HG03025 (cell line): ENCODE measurements around the gene FADS6.

ENCODE experiments used
- ATAC-seq: cut with Tn5 transposase; IDR thresholded peaks from one replicate; pipeline ENCODE4 v1.9.1; 2021; ENCODE audit warnings: mild to moderate bottlenecking, moderate library complexity; ENCODE audit not compliant: unreplicated experiment, low FRiP score

The FADS6 gene, protein sequence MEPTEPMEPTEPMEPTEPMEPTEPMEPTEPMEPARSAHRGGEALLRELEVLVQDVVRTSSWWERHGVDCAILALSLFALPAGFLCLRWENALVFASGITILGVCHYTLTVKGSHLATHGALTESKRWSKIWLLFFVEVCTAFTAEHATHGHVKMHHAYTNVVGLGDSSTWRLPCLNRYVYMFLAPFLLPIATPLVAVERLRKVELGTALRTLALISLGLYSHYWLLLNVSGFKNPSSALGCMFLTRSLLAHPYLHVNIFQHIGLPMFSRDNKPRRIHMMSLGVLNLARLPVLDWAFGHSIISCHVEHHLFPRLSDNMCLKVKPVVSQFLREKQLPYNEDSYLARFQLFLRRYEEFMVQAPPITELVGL

DNA sequence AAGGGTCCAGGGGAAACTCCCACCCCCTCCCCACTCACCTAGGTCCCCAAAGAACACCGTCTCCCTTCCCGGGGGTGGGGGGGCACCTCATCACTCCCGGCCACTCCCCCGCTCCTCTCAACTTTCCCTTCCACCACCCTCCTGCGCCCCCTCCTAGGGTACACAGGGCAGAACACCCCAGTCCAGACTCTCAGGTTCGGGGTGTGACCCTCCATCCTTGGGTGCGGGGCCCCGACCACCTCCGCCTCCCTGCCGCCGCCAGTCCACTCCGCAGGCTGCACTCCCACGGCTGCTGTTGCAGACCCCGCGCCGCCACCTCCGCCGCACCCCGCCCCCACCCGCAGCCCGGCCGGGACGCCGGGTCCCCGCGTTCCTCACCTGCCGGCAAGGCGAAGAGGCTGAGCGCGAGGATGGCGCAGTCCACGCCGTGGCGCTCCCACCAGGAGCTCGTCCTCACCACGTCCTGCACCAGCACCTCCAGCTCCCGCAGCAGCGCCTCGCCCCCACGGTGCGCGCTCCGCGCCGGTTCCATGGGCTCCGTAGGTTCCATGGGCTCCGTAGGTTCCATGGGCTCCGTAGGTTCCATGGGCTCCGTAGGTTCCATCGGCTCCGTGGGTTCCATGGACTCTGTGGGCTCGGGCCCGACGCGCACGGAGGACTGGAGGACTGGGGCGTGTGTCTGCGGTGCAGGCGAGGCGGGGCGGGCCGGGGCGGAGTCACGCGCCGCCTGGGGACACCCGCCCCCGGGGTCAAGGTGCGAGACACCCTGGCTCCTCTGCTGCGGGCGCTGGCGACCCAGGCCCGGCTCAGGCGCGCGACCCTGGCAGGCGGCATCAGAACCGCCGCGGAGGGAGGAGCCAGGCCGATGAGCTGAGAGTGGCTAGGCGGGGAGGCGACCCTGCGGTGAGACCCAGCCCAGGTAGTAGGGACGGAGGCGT, at the start of gene FADS6:
TSS of gene FADS6 (minus strand) at position 660 of the 938 bp plus-strand sequence. CDS start at position 622, 38 bp downstream.
- no peak for ATAC-seq

DNA sequence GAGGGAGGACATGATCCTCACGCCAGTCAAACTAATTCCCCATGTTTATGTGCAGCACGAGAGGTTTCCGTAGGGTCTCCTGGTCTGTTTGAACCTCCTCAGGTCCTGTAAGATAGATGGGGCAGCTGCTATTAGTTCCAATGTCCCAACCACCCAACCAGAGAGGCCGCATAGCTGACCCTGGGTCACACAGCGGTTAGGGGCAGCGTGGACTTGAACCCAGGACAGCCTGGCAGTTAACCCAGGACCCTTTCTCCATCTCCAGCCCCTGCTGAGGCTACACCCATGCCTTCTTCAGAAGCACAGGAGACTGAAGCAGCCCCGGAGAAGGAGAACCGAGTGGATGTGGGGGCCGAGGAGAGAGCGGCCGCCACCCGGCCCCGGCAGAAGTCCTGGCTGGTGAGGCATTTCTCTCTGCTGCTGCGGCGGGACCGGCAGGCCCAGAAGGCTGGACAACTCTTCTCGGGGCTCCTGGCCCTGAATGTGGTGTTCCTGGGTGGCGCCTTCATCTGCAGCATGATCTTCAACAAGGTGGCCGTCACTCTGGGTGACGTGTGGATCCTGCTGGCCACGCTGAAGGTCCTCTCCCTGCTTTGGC, 47.8 kb upstream of the FADS6 start:
- no peak for ATAC-seq

DNA sequence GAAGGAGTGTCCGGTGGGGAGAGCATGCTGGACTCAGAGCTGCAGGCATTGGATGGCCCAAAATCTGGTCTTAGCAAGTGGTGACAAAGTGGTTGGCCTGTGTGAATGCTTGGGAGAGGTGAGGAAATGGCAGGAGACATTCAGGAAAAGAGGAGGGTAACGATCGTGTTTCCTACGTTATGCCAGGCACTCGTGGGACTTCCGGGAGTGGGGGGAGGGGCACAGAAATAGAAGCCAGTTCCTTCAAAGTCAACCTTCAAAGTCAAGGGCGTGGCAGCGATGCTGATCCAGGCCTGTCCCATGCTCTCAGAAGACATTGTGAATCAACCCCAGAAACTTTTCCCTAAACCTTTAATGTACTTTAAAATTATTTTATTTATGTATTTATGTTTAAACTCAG, 46.1 kb upstream of the FADS6 start:
- no peak for ATAC-seq

DNA sequence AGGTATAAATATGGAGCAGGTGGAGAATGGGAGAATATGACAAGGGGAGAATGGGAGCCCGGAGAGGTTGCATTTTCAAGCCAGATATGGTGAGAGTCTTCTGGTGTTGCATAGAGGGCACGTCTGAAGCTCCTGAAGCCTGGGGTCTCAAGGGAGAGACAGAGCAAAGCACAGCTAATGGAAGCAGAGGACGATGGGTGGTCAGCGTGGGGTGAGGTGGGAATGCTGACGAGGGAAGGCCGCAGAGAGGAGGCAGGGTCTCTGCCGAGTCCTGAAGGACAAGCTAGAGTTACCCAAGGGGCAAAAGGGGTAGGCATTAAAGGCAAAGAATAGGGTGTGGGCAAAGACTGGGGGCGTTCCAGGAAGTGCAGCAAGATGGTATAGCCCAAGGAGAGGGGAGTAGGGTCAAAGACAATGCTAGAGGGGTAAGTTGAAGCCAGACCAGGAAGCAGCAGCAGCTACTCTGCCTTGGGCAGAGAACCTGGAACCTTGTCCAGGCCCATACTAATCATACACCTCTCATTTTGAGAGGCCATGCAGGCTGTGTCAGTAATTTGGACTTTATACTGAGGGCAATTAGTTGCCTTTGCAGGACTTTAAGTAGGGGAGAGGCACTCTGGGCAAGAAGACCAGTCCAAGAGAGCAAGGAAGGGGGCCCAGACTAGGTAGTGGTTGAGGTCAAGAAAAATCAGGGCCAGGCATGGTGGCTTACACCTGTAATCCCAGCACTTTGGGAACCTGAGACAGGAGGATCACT, 44.9 kb upstream of the FADS6 start:
- no peak for ATAC-seq

DNA sequence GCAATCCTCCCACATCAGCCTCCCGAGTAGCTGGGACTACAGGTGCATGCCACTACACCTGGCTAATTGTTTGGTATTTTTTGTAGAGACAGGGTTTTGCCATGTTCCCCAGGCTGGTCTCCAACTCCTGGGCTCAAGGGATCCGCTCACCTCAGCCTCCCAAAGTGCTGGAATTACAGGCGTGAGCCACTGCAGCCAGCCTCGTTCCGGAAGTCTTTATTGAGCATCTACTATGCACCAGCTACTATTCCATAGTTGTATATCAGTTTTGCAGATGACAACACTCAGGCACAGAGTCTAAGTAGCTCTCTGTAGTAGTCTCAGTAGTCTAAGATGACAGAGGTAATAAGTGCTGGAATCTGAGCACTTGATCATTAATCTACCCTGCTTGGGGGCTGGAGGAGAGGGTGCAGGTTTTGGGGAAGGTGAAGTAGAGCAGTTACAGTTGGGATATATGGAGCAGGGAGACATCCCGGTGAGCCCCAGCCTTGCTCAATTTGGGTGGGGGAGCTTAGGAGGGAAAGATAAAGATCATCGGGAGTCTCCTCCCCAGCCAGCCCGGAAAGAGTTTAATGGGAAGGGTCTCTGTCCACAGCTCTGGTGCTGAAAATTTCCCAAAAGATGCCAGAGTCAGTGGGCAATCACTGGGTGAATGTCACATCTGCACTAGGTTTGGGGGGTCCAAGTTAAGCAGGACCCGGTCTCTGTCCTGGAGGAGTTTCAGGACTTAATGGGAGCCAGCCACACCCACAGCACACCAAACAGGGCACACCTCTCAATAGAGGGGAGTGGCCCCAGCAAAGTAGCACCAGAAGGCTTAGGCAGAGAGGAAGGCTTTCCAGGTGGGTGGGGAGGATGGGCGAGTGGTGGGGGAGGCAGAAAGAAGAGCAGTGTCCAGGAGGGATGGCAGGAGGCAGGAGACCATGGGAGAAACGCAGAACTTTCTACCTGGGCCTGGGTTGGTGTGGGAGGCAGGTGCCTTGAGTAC, 43.9 kb upstream of the FADS6 start:
- ATAC-seq, result no peak

DNA sequence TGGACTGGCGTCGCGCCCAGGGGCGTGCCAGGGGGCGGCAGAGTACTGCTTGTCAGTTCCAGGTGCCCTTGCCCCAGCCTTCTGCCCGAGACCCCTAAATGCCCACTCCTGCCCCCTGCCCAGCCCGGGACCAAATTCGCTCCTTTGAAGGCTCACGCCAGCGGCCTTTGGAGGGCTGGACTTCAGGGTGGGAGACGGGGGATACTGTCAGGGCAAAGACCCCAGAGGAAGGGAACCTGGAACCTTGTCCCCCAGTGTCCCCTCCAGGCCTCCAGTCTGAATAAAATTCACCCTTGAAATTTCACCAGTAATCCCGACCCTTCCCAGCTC, 43.0 kb upstream of the FADS6 start:
- no peak for ATAC-seq

DNA sequence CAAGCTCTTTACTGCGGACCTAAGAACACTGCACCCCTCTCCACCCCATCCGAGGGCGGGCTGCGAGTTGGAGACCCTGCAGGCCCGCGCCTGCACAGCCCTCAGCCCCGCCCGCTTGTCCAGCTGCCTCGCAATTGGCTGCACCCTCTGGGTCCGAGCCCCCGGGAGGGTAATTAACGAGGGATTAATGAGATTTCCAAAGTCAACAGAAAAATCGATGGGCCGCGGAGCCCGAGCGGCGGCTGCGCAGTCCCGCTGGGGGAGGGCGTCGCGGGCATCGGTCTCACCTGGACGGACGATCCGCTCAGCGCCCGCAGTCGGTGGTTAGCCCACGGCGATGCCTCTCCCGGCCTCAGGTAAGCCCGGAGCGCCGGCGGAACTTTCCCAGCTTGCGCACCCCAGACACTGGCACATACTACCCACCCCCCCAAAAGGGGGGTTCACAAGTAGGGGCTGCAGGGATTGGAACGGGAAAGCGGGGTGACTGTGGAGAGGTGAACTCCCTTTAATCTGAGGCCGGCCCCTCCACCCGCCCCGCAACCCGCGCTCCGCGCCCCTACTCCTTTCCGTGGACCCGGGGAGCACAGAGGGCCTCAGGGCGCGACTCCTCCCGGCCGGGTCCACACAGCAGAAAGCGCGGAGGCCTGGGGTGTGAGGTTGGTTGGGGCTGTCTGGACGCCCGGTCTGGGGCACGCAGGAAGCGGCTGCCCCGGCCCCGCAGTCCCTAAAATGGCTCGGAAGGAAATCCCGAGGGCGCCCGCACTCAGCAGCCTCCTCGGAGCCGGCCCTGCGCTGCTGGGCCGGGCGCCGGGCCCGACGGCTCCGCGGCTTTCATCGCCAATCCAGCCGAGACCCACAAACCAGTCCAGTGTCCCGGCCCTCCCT, 42.4 kb upstream of the FADS6 start, which contains the start of gene OTOP3:
TSS of gene OTOP3 (plus strand) at position 314 of the 885 bp plus-strand sequence. CDS start at position 338, 24 bp downstream.
- ATAC-seq, result no peak

DNA sequence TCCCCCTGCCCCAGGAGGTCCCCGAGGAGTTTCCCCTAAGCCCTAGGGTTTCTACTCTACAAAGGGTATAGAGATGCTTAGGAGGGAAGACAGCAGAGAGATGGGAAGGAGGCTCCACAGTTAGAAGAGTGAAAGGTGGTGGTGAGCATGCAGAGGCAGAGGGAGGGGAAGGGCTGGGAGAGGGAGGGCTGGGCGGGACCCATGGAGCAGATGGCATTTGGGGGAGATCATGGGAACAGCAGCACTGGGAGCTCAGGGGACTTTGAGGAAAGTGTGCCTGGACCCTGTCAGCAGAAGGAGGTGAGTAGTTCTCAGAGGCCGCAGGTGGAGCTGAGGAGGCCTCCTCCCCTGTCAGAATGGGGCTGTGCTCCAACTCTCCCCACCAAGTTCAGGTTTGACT, 41.6 kb upstream of the FADS6 start:
- no peak for ATAC-seq

DNA sequence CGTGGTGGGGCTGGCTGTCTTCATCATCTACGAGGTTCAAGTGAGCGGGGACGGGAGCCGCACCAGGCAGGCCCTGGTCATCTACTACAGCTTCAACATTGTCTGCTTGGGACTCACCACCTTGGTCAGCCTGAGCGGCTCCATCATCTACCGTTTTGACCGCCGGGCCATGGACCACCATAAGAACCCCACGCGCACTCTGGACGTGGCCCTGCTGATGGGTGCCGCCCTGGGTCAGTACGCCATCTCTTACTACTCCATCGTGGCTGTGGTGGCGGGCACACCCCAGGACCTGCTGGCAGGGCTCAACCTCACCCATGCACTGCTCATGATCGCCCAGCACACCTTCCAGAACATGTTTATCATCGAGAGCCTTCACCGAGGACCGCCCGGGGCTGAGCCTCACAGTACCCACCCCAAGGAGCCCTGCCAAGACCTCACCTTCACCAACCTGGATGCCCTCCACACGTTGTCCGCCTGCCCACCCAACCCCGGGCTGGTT, 37.2 kb upstream of the FADS6 start:
- ATAC-seq, result no peak

DNA sequence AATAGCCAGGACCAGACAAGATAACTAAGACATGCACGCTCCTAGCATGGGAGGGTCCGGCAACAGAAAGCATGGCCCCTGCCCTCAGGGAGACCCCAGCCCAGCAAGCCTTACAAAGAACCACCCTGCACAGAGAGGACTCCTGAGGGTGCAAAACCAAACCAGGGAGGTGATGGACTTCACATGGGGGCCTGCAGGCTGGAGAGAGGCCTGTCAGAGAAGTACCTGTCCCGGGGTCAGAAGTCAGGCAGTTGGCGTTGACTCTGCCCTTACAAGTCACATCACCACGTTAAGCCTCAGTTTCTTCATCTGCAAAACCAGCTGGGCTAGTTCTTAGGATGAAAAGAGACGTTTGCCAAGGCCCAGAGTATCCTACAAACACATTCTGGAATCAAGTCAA, 35.4 kb upstream of the FADS6 start:
- ATAC-seq, result no peak

DNA sequence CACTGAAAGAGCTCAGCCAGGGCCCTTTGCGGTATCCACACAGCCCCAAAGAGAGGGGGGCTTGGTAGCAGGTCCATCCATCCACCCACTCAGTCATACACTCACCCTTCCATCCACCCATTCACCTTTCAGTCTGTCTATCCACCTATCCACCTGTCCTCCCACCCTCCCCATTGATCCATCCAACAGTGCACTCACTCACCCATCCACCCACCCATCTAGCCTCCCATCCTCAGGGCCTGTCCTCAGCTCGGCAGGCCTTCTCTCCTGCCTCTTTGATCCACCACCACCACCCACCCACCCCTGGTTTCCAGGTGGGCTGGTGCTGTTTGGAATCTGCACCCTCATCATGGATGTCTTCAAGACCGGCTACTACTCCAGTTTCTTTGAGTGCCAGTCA, 31.8 kb upstream of the FADS6 start:
- ATAC-seq, result no peak

DNA sequence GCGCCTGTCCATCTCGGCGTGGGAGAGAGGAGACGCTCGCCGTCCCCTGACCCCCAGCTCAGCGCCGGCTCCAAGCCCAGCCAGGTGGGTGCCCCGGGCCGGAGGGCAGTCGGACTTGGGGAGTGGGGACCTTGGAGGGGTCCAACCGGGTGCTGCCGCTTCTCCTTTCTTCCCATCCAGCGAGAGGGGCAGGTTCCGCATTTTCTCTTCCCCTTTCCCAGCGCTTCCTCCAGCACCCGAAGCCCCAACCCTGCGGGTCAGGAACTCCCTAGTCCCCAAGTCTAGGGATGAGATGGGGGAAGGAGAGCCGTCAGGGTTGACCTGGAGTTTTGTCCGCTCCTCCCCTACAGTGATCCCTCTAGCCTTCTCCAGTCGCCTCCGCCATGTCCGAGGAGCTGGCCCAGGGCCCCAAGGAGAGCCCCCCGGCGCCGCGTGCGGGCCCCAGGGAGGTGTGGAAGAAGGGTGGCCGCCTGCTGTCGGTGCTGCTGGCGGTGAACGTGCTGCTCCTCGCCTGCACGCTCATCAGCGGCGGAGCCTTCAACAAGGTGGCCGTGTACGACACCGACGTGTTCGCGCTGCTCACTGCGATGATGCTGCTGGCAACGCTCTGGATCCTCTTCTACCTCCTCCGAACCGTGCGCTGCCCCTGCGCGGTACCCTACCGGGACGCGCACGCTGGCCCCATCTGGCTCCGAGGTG, 31.0 kb upstream of the FADS6 start, which contains the start of gene OTOP2:
TSS of gene OTOP2 (plus strand) at position 24 of the 699 bp plus-strand sequence. CDS start at position 384, 360 bp downstream.
- ATAC-seq, result no peak

DNA sequence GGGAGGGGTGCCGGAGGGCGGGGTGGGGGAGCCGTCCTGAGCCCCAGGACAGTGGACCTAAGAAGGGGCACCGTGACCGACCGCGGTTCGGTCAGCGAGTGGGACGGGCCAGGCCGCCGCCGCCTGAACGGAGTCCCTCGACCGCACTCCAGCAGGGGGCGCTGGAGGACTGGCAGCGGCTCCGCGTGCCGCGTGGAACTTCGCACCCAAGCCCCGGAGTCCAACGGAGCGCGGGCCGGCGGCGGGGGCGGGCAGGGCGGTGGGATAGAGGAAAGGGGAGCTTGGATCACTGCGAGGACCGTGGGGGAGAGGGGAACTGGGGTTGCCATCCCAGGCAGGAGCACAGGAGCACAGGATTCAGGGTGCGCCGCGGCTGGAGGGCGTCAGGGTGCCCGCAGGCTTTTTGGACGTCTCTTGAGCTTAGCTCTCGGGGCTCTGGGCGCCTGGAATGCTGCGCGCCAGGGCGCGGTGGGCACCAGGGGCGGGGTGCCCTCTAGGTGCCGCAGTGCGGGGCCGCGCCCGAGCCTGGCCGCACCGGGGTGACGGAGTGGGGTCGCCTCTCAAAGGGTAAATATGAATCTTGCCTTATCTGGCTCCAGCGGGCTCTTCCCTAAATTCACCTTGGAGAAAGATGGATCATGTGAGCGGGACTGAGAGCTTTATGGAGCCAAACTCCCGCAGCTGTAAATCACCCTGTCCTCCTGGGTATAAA, 30.3 kb upstream of the FADS6 start:
- ATAC-seq, result no peak

DNA sequence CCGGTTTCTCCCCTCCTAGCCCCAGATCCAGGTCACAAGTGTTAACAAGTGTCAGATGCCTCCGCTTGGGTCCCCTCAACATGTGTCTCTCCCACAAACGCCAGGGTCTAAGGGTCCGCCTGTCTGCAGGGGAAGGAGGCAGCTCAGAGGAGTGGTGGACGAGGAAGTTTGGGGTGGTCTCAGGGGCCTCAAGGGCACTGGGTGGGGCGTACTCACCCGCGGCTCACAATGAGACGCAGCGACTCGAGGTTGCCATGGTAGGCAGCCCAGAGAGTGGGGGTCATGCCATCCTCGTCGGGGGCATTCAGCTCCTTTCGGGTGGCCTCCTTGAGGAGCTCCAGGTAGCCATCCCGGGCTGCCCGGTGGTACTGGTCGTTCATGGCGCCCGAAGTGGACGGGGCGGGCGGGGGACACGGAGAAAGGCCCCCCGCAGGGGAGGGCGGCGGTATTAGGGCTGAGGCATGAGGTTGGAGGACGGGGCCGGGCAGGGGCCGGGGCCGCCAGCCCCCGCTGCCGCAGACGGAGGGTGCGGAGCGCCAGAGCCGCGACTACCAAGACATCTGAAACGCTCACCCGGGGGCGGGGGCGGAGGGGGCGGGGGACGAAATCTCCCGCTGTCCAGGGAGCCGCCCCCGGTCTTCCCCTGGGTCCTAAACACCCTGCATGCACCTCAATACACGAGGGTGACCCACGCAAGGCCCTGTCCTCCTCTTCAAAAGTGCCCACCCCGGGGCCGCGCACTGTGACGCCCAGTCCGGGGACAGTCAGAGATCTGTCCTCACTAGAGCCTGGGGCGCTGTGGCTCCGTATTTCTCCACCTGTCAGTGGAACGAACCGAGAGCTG, 29.5 kb upstream of the FADS6 start, which contains the start of gene USH1G:
TSS of gene USH1G (minus strand) at position 562 of the 844 bp plus-strand sequence. CDS start at position 380, 182 bp downstream.
- ATAC-seq, result no peak

DNA sequence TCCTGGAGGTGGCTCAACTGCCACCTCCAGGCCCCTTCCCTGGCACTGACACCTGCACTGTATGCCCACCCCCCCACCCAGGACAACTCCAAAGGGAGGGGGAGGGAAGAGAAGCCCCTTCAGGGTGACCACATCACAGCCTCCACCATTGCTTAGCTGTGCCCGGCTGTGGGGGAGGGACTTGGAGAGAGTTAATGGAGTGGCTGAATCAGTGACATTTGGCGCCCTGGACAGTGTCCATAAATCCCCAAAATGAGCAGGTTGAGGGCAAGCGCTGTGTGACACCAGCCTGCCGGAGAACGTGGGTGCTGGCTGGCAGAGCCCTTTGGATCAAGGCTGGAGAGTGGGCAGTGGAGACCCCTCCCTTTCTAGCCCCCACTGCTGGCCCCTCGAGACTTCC, 28.7 kb upstream of the FADS6 start:
- no peak for ATAC-seq

DNA sequence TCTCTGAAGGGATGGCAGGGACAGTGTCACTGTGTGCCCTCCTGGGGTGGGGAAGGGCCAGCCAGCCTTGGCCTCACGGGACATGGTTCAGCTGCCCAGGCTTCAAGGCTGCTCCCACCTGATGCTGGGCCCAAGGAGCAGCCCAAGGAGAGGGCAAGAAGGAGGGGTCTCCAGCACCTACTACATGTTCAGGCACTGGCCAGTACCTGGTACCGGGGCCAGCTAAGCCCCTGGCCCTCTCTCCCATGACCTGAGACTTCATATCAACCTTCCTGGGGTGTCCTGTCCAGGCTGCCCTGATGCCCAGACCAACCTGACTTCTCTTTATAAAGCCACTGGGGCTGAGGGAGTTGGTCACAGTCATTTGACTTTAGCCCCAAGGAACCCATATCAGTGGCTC, 28.3 kb upstream of the FADS6 start:
- ATAC-seq, result no peak
